Cardiac muscle cell (in vitro differentiated cells and primary cell): ENCODE results near the gene CAMSAP3. TPM values are rescaled to one million over a fixed set of nuclear protein-coding genes. Genes with fewer than 3 reads are reported as not detected.
"Not testable (repeated sequence)": the region's sequence is repeated elsewhere in the genome, so short reads cannot be mapped to it uniquely, and the experiment has no call there.

ENCODE experiments used
- DNase-seq, 2 donors: peaks; one replicate each; pipeline versions ENCODE4 v3.0.0 to v3.0.0-alpha.2; 2010 to 2017; ENCODE audit warnings: low read depth in 1 of 2, low spot score in 1 of 2
- H3K27ac ChIP-seq: fragments of 200-600 bp; sonication (generic); 2 replicates; pipeline ENCODE4 v1.5.1; 2016
- H3K27me3 ChIP-seq: fragments of 200-600 bp; sonication (generic); 2 replicates; pipeline ENCODE4 v1.6.0; 2016; ENCODE audit warnings: control low read depth
- H3K36me3 ChIP-seq: fragments of 200-600 bp; sonication (generic); 2 replicates; pipeline ENCODE4 v1.5.1; 2016; ENCODE audit warnings: control low read depth
- H3K4me1 ChIP-seq: fragments of 200-600 bp; sonication (generic); 2 replicates; pipeline ENCODE4 v1.8.1; 2017; ENCODE audit warnings: low read depth, mild to moderate bottlenecking, mixed run types
- H3K4me3 ChIP-seq: fragments of 200-600 bp; sonication (generic); 2 replicates; pipeline ENCODE4 v1.5.1; 2016; ENCODE audit warnings: mild to moderate bottlenecking
- H3K9me3 ChIP-seq: fragments of 200-600 bp; sonication (generic); 2 replicates; pipeline ENCODE4 v1.5.1; 2017; ENCODE audit warnings: low read depth, mild to moderate bottlenecking, control low read depth
- CTCF ChIP-seq: IDR thresholded peaks from 2 replicates; pipeline ENCODE4 v1.5.1; 2012; ENCODE audit warnings: low read depth, mild to moderate bottlenecking, low read length
- polyA plus RNA-seq: library from polyadenylated mRNA; unstranded; fragments of >200 nt; fragmentation: Nextera tagmentation; extraction: Ambion mirVana; gene quantifications from 2 replicates; pipeline ENCODE4 v1.2.1, GENCODE V29; 2016
- total RNA-seq: library from RNA; depleted of rRNA; stranded (reverse); fragments of >200 nt; gene quantifications from 2 replicates; pipeline ENCODE4 v1.2.3, GENCODE V29; 2016

The CAMSAP3 gene
- total and polyA plus RNA-seq, 2 experiments from 2014 or later: 10.8 to 13.5 TPM

GRCh38 chr19:7562646-7563393, 32.8 kb upstream of the CAMSAP3 start:
- no peaks in the 10 kb centered on the region for H3K27me3 ChIP-seq
- H3K27ac ChIP-seq: no peak overlapping the region
- no peak overlapping the region for H3K4me3 ChIP-seq
- no peaks in the 10 kb centered on the region for H3K36me3 ChIP-seq
- no peaks in the 10 kb centered on the region for H3K4me1 ChIP-seq
- no peak for TF ChIP-seq CTCF
- DNase-seq: peak; percentile 12 to 37
- H3K9me3 ChIP-seq: no peaks in the 10 kb centered on the region

- Histone ChIP-seq H3K27ac (no peak overlapping the region), H3K27me3 (no peaks in the 10 kb centered on the region), H3K36me3 (no peaks in the 10 kb centered on the region), H3K9me3 (no peaks in the 10 kb centered on the region), H3K4me3 (no peak overlapping the region), H3K4me1 (no peaks in the 10 kb centered on the region)
- no peak for TF ChIP-seq CTCF
- DNase-seq: no peak
Observed at GRCh38 chr19:7564866-7565265, 30.8 kb upstream of the CAMSAP3 start.

- Histone ChIP-seq H3K27ac (no peak overlapping the region), H3K27me3 (no peaks in the 10 kb centered on the region), H3K4me1 (no peaks in the 10 kb centered on the region), H3K9me3 (no peaks in the 10 kb centered on the region), H3K36me3 (no peaks in the 10 kb centered on the region), H3K4me3 (no peak overlapping the region)
- no peak for DNase-seq
- no peak for TF ChIP-seq CTCF
Observed at GRCh38 chr19:7565332-7565731, 30.3 kb upstream of the CAMSAP3 start.

GRCh38 chr19:7570761-7571160, 24.9 kb upstream of the CAMSAP3 start:
- no peak for DNase-seq
- no peak for TF ChIP-seq CTCF

GRCh38 chr19:7575434-7576040, 20.1 kb upstream of the CAMSAP3 start:
- no peak overlapping the region for H3K4me3 ChIP-seq
- peaks cover 22% of the 10 kb centered on the region for H3K27me3 ChIP-seq
- H3K36me3 ChIP-seq: no peaks in the 10 kb centered on the region
- H3K4me1 ChIP-seq: no peaks in the 10 kb centered on the region
- no peak for DNase-seq
- no peak for TF ChIP-seq CTCF
- no peak overlapping the region for H3K27ac ChIP-seq
- no peaks in the 10 kb centered on the region for H3K9me3 ChIP-seq

More at GRCh38 chr19:7570761-7571160, 24.9 kb upstream of the CAMSAP3 start:
- Histone ChIP-seq H3K27me3 (no peaks in the 10 kb centered on the region), H3K27ac (no peak overlapping the region), H3K4me1 (no peaks in the 10 kb centered on the region), H3K4me3 (no peak overlapping the region), H3K36me3 (no peaks in the 10 kb centered on the region), H3K9me3 (no peaks in the 10 kb centered on the region)

- not testable (repeated sequence) for H3K9me3 ChIP-seq, H3K36me3 ChIP-seq, H3K27ac ChIP-seq, DNase-seq, H3K4me3 ChIP-seq, H3K4me1 ChIP-seq
- peaks cover 22% of the 10 kb centered on the region for H3K27me3 ChIP-seq
Observed at GRCh38 chr19:7577422-7577821, 18.2 kb upstream of the CAMSAP3 start.
